LoVo (cell line): ENCODE results near the gene TXNDC5.
A peak's percentile ranks its signal among the peaks of the same experiment; 100 is the strongest.

Experiments used
- DNase-seq: peaks from one replicate; pipeline ENCODE4 v3.0.0-alpha.2; 2016; ENCODE audit warnings: low spot score

TXNDC5 gene

DNA sequence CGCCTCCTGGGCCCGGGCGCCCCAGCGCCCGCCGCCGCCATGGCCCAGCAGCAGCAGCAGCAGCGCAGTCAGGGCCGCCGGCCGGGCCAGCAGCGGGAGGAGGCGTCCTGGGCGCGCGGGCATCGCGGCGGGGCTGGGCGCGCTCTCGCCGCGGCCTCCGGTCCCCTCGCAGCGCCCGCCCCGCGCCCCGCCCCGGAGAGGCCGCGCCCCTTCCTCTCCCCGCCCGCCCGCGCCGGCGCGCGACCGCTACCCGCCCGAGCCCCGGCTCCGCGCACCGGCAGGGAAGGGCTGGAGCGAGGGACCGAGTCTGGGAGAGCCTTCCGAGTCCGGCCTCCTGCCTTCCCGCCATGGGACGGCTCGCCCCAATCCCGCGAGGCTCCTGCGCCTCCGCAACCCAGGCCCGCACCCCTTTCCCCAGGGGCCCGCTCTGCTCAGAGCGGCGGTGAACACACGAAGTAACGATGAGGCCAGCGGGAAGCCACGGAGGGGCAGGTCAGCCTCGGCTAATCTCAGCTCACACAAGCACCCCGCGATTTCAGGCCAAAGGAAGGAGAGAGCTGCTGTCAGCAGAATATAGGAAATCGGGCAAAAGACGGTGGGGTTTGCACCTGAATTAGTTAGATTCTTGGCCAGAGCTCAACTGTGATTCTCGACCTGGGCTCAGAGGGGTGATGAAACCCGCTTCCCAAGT lies at the start of gene TXNDC5:
TSS of gene TXNDC5 (minus strand) at position 135 of the 691 bp plus-strand sequence. CDS start at position 123, 12 bp downstream.
- DNase-seq, result peak; percentile 83

DNA sequence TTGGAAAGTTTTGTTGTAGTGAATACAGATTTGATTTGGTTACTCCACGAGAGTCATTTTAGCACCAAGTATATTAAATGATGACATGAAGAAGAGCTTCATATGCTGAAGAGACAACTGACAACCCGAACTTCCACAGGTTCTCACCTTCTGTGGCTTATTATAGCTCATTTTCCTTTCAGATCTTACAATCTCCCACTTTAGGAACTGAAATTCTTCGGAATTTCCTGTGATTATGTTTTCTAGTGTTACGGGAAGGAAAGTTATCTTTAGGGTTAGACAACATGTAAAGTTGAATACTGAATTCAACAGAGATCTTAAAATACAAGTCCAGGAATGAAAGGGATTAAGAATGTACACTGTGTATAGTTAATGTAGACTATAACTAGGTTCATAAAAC lies 49.6 kb upstream of the TXNDC5 start:
- no peak for DNase-seq

DNA sequence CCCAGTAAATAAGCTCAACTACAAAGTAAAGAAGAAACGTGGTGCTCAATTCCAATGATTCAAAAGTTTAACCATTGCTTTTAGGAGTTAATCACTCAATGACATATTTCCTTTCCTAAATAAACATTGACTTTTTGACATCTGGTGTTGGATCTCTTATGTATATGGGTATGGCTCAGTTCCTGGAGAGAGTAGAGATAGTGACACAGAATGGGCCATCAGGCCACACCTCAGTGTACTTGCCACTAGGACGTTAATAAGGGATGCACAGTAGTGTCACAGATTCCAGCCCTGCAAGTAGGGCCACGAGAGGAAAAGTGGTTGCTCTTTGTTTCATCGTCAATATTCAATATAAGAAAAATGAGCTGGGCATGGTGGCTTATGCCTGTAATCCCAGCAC lies 48.9 kb upstream of the TXNDC5 start:
- no peak for DNase-seq

DNA sequence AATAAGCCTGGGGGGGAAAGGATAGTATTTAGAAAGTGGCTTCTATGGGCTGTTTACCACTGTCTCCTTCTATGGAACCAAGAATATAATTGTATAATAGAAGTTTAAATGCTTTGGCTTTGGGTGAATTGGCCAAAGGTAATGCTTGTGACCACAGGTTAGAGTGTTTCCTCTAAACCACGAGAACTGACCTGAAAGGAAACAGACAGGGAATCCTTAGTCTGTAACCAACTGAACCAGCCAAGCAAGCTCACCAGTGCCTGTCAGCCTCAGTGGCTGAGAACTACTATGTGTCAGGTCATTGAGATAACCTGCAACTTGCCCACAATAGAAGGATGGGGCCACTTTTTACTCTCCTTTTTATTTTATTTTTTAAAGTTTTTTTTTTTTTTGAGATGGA lies 47.9 kb upstream of the TXNDC5 start:
- no peak for DNase-seq

DNA sequence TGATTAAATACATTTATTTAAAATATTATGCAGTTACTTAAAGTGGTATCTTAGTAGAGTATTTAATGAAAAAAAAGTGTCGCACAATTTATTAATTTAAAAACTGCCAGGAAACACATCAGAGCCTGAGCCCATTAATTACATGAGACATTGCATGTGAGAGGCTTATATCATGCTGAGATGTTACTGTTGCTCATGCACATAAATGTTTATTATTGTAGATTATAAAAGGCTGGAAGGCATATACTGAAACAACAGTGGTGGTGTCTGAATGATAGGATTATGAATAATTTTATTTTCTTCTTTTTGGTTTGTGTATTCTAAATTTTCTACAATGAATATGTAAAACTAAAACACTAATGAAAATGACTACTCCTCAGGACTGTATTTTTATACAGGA lies 45.7 kb upstream of the TXNDC5 start:
- DNase-seq, result no peak

DNA sequence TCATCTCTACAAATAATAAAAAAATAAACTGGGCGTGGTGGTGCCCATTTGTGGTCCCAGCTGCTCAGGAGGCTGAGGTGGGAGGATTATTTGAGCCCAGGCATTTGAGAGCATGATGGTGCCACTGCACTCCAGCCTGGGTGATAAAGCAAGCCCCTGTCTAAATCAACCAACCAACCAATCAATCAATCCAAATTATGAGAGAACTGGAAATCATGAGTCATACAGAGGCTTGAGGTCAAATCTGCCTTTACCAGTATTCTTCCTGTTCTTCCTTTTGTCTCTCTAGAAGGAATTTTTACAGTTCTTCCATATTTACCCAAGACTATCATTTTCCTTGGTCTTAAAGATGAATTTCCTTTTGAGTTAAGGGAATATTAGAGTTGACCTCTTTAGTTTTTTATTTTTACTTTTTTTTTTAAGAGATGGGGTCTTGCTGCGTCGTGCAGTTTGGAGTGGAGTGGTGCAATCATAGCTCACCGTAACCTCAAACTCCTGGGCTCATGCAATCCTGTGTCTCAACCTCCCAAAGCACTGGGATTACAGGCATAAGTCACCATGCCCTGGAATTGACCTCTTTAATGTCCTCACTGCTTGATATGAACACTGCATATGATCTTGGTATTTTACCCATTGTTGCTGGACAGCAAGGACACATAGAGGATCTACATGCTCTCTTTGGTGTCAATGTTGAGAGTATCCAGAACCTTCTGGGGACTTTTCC lies 44.1 kb upstream of the TXNDC5 start:
- no peak for DNase-seq

DNA sequence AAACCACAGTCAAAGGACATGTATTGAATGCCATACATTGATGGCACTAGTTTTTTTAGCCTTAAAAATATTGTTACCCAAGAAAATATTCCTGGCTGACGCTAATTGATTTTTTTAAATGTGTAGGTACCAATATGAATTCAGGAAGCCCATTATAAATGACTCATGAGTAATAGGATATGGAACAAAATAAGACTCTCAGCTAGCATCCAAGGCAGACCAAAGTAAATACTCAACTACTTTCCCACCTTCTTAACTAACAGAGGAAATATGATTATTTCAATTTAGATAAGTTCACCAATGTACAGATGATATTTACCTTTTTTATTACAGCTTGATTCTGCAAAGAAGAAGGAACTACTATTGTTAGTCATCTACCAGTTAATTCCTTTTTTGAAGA lies 43.2 kb upstream of the TXNDC5 start:
- DNase-seq, result no peak

DNA sequence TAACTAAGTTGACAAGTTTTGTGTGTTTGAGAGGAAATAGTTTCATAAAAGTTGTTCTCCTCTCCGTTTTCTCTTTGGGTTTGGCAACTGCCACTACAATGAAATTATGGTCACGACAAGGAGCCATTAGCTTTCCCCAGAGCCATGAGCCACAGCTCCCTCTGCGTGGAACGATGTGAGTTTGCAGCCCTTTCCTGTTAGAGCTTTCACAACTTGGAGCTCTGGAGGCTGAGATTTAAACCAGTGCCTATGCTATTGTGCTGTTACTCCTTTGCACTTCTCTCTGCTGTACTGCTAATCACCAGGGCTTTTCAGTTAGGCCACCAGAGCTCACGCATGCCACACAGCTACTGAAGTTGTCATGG lies 29.3 kb upstream of the TXNDC5 start:
- no peak for DNase-seq

- no peak for DNase-seq
Observed at GRCh38 chr6:7939184-7939863, 28.7 kb upstream of the TXNDC5 start.

DNA sequence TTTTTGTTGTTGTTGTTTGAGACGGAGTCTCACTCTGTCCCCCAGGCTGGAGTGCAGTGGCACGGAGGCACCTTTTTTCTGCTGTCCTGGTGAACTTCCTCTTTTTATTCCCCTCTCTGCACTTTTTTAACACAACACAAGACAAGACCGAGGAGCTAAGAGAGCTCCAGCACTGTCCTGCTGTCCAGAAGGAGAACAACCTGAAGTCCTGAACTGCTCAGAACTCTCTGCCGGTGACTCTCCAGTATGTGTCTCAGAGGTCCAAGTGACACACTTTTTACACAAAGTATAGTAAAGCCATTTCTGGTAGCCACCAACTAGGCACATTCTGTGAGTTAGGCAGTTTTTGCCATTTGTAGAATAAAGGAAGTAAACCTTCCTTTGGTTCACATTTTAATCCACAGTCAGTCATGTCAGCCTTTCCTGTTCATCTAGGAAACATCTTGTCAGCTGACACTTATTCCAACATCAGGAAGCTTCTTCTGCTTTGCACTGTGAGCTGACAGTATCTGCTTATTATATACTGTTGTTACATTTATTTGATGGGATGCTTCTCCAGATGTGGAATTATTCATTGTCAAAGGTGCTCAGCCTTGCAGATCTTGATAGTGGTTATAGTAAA lies 28.1 kb upstream of the TXNDC5 start:
- DNase-seq, result no peak

- no peak for DNase-seq
Observed at GRCh38 chr6:7933794-7934193, 23.2 kb upstream of the TXNDC5 start.

- DNase-seq, result no peak
Observed at GRCh38 chr6:7932625-7933024, 22.0 kb upstream of the TXNDC5 start.

- no peak for DNase-seq
Observed at GRCh38 chr6:7924867-7925266, 14.3 kb upstream of the TXNDC5 start.

DNA sequence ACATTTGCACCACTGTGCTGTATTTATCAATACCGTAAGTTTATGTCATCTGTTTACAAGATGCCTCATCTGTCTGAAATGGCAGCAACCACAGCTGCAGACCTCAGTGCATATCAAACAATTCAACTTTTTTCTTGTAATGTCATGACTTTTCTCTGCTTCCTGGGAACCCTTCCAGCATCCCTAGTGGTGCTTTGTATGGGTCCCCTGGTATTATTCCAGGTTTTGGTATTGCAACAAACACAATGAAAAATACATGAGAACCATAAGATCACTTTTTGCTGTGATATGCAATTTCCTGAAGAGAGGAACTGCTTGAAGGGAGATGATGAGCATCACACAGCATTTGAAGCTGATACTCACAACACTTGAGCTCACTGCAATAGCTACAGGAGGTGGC lies 12.0 kb upstream of the TXNDC5 start:
- no peak for DNase-seq

- no peak for DNase-seq
Observed at GRCh38 chr6:7921632-7922092, 11.1 kb upstream of the TXNDC5 start.

DNA sequence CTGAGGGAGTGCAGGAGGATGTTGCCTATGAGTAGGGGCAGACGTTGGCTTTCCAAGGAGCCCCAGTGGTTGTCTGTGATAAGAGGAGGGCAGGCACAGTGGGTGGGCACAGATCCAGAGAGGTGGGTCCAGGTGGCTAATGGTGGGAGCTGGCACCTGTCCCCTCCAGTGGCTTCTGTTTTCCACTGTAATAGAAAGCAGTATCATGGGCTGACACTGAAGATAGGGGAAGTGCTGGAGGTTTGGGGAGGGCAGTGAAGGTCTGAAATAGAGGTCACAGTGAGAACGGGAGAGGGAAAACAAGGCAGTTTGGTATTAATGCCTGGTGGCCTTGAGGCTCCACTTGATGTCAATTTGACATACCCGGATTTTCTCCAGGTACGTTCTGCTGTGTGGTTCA lies 10.5 kb upstream of the TXNDC5 start:
- DNase-seq, result no peak

GRCh38 chr6:7920425-7920824 lies 9.8 kb upstream of the TXNDC5 start:
- no peak for DNase-seq

GRCh38 chr6:7919871-7920270 lies 9.3 kb upstream of the TXNDC5 start:
- DNase-seq, result peak; percentile 46

- DNase-seq, result no peak
Observed at GRCh38 chr6:7918403-7918802, 7.8 kb upstream of the TXNDC5 start.

GRCh38 chr6:7917729-7918128 lies 7.1 kb upstream of the TXNDC5 start:
- no peak for DNase-seq

DNA sequence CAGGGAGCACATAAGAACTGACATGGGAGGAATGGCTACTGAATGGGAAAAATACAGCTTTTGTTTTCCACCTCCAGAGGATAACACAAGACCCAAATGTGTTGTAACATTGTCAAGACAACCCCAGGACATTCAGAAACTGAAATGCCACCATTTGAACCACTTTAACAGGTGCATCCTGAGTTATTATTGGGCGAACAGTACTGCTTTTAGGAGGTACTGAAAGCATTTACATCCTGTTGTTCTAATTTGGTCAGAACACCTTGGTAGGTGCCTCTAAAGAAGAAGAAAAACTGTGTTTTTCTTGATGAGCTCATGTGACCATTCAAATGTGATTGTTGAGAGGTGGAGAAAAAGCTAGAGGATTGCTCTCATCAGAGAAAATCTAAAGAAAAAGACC lies 6.4 kb upstream of the TXNDC5 start:
- DNase-seq, result no peak

DNA sequence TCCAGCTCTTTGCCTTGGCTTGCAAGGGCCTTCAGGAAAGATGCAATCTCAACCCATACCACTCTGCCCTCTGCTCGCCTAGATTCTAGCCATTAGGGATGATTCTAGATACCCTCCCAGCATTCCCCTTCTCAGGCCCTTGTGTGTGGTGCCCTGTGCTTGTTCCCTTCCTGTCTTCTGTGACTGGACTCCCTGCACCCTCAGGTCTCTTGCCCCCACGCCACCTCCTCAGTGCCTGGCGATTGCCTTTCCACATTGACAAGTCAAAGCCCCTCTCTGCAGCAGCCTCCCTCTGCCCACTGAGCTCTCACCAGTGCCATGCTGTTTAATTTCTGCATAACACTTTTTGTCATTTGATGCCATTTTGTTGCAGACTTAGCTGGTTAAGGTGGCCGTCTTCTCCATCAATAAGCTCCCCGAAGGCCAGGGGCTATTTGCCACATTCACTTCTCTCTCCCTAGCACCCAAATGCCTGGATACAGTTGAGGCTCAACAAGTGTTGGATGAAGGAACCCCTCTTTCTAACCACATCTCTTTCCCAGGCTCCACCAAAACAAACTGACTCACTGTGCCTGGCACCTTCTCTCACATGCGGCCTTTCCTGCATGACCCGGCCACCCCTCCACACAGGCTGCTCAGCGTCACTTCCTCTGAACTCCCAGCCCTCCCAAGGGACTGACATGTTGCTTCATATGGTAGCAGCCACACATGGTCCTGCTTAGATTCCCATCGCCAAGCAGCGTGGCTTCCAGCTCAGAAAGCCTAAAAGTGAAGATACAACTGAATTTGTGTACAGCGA lies 4.6 kb upstream of the TXNDC5 start:
- no peak for DNase-seq
